ENCODE results near the gene GPR78. TPM values are rescaled to one million over a fixed set of nuclear protein-coding genes. Genes with fewer than 3 reads are reported as not detected.
A peak's percentile ranks its signal among the peaks of the same experiment; 100 is the strongest.

Gene GPR78
- total RNA-seq, 2 donors from 2014 or later = 0.06 TPM; not detected in 1

GRCh38 chr4:8593264-8594096, 13.3 kb downstream of the GPR78 start:
- intact Hi-C loops (cut with DNase I) = loop anchor here (2.0 to 10.0 kb wide), 3 partner anchors 125 to 349 kb away; no protein-coding TSS in a partner anchor
- ATAC-seq (peak in 1 of 2 donors; percentile 16), DNase-seq (peak; percentile 8)

GRCh38 chr4:8594097-8595038, 14.2 kb downstream of the GPR78 start:
- intact Hi-C loops (cut with DNase I) = loop anchor here (5.0 to 10.0 kb wide), 3 partner anchors 127 to 352 kb away; no protein-coding TSS in a partner anchor
- peak; percentile 43 for DNase-seq

GRCh38 chr4:8595237-8596087, 15.3 kb downstream of the GPR78 start:
- intact Hi-C loops (cut with DNase I) = loop anchor here (5.0 to 10.0 kb wide), 2 partner anchors 351 to 353 kb away; no protein-coding TSS in a partner anchor
- DNase-seq = no peak
- no peak for ATAC-seq

More at GRCh38 chr4:8594097-8595038, 14.2 kb downstream of the GPR78 start:
- ATAC-seq = peak; percentile 67 to 75

DNA sequence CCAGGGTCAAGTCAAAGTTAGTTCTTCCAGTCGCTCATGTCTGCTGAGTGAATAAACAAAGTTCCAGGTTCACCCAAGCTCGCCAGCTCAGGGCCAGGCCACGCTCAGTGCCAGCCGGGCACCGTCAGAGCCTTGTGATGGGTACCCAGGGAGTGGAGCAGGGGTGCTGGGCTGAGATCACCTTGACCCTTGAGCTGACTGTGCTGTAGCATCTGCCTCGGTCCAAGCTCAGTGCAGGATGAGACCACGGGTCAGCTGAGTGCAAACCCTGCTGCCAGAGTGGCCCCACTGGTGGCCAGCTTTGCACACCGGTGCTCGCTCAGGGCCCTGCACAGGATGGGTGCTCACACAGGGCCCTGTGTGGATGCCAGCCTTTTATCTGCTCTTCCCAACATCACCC, 16.7 kb downstream of the GPR78 start:
- intact Hi-C loops (cut with DNase I) = loop anchor here (5.0 to 10.0 kb wide), 2 partner anchors 352 to 355 kb away; no protein-coding TSS in a partner anchor
- ATAC-seq (no peak), DNase-seq (no peak)

- no peak for ATAC-seq
- no peak for DNase-seq
- intact Hi-C loops (cut with DNase I) = loop anchor here (5.0 to 10.0 kb wide), 2 partner anchors 353 to 355 kb away; no protein-coding TSS in a partner anchor
Observed at GRCh38 chr4:8597319-8597718, 17.1 kb downstream of the GPR78 start.

DNA sequence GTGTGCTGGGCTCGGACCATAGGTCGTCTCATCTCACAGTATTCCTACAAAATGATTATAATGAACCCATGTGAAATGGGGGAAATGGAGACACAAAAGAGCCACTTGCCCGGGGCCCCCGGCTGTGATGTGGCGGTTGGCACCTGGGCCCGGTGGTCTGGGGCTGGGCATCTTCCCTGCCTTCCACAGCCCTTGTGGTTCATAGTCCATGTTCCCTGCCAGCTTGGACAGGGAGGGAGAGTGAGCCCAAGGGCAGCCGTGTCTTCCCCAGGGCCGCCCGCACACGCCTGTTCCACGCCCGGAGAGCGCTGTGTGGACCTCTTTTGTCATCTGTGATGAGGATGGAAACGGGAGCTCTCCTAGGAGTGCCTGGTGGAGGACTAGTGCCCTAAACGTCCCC, 17.6 kb downstream of the GPR78 start:
- DNase-seq (no peak), ATAC-seq (no peak)
- intact Hi-C loops (cut with DNase I) = loop anchor here (5.0 to 10.0 kb wide), 2 partner anchors 353 to 355 kb away; no protein-coding TSS in a partner anchor

GRCh38 chr4:8598391-8599090, 18.3 kb downstream of the GPR78 start:
- ATAC-seq = no peak
- intact Hi-C loops (cut with DNase I) = loop anchor here (5.0 to 10.0 kb wide), 2 partner anchors 354 to 356 kb away; no protein-coding TSS in a partner anchor
- no peak for DNase-seq

GRCh38 chr4:8599091-8599460, 18.9 kb downstream of the GPR78 start:
- DNase-seq (no peak), ATAC-seq (no peak)
- intact Hi-C loops (cut with DNase I) = loop anchor here (5.0 to 10.0 kb wide), 2 partner anchors 354 to 357 kb away; no protein-coding TSS in a partner anchor

DNA sequence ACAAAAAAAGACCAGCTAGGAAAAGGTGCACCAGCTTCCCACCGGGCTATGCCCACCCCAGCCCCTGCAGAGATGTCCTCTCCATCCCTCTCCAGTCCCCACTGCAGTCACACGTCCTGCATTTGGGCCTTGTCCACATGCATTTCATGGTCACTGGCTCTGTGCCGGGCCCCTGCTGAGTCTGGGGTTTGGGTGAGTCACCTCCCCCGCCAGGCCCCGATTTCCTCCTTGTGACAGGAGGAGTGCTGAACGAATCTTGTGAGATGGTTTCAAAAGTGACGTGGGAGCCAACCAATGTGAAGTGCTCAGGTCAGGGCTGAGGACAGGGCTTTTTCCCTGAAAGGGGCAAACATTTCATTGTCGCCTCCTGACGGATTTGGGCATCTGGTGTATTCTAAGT, 19.5 kb downstream of the GPR78 start:
- ATAC-seq = no peak
- DNase-seq = no peak
- intact Hi-C loops (cut with DNase I) = loop anchor here (5.0 to 10.0 kb wide), 3 partner anchors 315 to 357 kb away; no protein-coding TSS in a partner anchor

GRCh38 chr4:8600266-8600665, 20.1 kb downstream of the GPR78 start:
- ATAC-seq = no peak
- intact Hi-C loops (cut with DNase I) = loop anchor here (10.0 kb wide), 1 partner anchor 315 kb away; no protein-coding TSS in a partner anchor
- DNase-seq = no peak

- ATAC-seq = no peak
- no peak for DNase-seq
- intact Hi-C loops (cut with DNase I) = loop anchor here (10.0 kb wide), 1 partner anchor 314 kb away; no protein-coding TSS in a partner anchor
Observed at GRCh38 chr4:8600686-8601085, 20.5 kb downstream of the GPR78 start.

- DNase-seq (no peak), ATAC-seq (no peak)
- intact Hi-C loops (cut with DNase I) = loop anchor here (10.0 kb wide), 1 partner anchor 314 kb away; no protein-coding TSS in a partner anchor
Observed at GRCh38 chr4:8601086-8601485, 20.9 kb downstream of the GPR78 start.

DNA sequence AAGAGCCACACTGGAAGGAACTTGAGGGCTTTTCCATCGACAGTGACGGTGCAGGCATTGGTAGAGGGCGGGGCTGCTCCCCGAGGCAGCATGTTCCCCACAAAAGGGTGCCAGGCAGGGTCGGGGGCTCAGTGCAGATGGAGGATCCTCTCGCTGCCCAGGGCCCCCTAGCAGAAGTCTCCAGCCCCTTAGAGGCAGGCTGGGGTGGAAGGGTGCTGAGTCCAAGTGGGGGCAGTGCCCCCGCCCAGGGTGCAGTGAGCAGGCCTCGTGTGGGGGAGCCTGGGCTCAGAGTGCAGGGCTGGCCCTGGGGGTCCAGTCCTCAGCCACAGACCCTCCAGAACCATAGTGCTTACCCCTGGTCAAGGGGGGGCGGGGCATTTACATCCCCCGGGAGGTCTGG, 21.4 kb downstream of the GPR78 start:
- no peak for ATAC-seq
- intact Hi-C loops (cut with DNase I) = loop anchor here (10.0 kb wide), 1 partner anchor 313 kb away; no protein-coding TSS in a partner anchor
- DNase-seq = no peak

DNA sequence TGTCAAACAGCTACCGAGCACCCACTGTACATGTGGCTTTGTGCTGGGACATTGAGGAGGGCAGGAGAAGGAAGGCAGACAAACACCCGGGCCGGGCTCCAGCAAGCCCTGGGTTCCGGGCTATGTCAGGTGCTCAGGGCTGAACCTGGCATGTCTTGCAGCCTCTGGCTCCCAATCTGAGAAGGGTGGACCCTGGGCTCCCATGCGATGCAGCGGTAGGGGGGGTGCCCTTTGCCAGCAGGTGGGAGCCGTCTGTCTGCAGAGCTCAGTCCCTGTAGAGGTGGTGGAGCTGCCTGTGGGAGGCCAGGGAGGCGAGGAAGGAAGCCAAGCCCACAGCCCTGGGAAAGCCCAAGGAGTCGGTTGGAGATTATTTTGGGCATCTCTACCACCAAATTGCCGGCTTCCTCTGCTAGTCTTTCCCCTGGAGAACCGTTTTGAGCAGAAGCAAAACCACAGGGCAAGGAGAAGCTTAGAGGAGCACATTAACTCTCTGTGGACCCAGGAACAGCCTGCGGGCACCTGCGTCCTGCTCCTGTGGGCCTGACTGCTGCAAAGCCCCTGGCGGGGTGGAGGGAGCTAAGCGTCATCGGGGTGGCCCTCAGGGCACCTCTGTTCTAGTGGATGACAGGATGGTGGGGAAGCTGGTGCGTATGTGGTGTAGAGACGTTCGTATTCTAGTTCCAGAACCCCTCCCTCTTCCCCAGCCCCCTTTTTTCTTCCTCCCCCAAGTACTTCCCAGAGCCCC, 22.7 kb downstream of the GPR78 start:
- DNase-seq (no peak), ATAC-seq (no peak)
- intact Hi-C loops (cut with DNase I) = loop anchor here (10.0 kb wide), 1 partner anchor 312 kb away; no protein-coding TSS in a partner anchor

DNA sequence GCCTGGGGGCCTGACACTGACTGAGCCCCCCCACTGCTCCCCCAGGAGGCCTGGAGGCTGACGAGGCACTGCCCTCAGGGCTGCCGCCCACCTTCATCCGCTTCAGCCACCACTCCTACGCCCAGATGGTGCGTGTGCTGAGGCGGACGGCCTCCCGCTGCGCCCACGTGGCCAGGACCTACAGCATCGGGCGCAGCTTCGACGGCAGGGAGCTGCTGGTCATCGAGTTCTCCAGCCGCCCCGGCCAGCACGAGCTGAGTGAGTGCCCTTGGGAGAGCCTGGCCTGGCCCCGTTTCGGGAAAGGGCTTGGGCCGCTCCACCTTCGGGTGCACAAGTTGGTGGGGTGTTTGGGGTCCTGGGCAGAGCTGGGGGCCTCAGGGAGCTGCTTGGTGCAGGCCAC, 23.7 kb downstream of the GPR78 start:
- no peak for DNase-seq
- intact Hi-C loops (cut with DNase I) = loop anchor here (10.0 kb wide), 1 partner anchor 311 kb away; no protein-coding TSS in a partner anchor
- ATAC-seq = no peak

GRCh38 chr4:8605289-8605688, 25.1 kb downstream of the GPR78 start:
- no peak for ATAC-seq
- intact Hi-C loops (cut with DNase I) = loop anchor here (10.0 kb wide), 1 partner anchor 310 kb away; no protein-coding TSS in a partner anchor
- DNase-seq = no peak

GRCh38 chr4:8606476-8606875, 26.3 kb downstream of the GPR78 start:
- intact Hi-C loops (cut with DNase I) = loop anchor here (10.0 kb wide), 1 partner anchor 308 kb away; no protein-coding TSS in a partner anchor
- no peak for ATAC-seq
- DNase-seq = no peak
